IPS-NIHi7 (cell line): ENCODE measurements around the gene PADI3.

ENCODE experiments used
- DNase-seq: peaks from one replicate; pipeline ENCODE4 v3.0.0; 2012; ENCODE audit warnings: mixed read lengths; ENCODE audit errors: extremely low spot score

The PADI3 gene, protein sequence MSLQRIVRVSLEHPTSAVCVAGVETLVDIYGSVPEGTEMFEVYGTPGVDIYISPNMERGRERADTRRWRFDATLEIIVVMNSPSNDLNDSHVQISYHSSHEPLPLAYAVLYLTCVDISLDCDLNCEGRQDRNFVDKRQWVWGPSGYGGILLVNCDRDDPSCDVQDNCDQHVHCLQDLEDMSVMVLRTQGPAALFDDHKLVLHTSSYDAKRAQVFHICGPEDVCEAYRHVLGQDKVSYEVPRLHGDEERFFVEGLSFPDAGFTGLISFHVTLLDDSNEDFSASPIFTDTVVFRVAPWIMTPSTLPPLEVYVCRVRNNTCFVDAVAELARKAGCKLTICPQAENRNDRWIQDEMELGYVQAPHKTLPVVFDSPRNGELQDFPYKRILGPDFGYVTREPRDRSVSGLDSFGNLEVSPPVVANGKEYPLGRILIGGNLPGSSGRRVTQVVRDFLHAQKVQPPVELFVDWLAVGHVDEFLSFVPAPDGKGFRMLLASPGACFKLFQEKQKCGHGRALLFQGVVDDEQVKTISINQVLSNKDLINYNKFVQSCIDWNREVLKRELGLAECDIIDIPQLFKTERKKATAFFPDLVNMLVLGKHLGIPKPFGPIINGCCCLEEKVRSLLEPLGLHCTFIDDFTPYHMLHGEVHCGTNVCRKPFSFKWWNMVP

DNA sequence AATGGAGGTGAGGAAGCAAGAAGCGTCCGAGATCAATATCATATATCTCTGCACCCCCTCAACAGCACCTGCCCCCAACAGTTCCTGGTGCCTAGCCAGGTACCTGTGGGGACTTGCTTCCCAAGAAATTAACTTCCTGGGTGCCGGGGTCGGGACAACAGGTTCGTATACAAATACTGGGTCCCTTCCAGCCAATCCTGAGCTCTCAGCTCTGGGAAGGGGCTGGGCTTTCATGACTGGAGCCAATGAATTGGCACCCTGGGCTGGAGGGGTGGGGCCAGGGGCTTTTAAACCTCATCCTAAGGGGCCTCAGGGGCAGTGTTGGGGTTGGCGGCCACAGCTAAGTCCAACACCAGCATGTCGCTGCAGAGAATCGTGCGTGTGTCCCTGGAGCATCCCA, at the start of gene PADI3:
TSS of gene PADI3 (plus strand) at position 318 of the 400 bp plus-strand sequence. CDS start at position 358, 40 bp downstream.
- DNase-seq: peak; percentile 80

DNA sequence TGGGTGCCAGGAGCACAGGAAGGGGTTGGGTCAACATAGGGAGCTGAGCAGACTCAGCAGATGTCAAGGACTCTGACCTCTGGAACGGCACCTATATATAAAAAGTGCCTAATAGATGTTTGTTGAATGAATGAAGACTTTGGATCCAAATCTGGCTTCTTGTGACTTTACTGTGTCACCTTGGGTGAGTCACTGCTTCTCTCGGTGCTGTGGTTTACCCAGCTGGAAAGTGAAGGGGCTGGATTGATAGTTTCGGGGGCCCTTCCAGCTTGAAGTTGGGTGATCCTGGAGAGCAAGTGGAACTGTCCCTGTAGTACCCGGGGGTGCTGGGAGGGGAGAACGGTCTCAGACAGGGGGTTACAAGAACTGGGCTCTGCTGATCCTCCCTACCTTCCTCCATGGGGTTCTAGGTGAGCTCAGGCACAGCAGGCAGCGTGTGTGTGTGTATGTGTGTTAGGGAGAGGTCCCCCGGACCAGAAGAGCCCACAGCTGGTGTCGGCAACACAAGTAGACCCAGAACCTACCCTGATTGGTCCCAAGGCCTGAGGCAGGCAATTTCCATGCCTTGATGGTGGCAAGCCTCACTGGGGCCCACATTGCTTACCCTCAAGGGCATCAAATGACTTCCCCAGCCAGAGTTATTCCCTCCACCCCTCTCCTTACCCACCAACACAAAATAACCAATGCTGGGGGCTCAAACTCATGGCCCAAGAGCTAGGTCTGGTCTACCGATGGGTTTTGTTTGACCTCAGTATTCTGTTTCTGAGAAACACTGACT, 49.4 kb upstream of the PADI3 start:
- DNase-seq: no peak

DNA sequence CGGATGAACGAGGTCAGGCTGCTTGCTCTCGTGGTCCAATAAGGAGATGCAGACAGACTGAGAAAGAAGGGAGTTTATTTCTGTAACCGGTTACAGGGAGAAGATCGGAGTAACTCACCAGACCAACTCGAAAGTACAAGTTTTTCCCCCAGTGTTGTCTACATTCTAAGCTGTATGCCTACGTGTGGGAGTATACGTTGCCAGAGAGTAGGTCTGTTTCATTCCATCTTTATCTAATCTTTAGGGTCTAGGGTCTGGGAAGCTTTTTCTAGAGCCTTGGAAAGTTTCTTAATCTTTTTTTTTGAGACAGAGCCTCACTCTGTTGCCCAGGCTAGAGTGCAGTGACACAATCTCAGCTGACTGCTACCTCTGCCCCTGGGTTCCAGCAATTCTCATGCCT, 48.7 kb upstream of the PADI3 start:
- DNase-seq: no peak

DNA sequence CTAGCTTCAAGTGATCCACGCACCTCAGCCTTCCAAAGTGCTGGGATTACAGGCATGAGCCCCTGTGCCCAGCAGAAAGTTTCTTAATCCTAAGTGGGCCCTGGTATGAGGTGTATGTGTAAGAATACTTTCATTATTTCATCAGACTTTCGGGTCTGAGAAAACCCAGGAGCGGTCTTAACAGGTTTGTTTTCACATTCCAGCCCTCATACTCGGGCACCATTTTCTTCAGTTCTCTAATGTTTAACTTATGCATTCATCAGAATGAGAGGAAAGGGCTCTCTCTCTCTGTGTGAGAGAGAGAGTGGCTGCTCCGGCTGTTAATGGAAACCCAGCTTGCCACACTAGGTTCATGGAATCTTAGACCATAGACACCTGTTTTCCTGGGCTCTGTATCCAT, 48.1 kb upstream of the PADI3 start:
- no peak for DNase-seq

DNA sequence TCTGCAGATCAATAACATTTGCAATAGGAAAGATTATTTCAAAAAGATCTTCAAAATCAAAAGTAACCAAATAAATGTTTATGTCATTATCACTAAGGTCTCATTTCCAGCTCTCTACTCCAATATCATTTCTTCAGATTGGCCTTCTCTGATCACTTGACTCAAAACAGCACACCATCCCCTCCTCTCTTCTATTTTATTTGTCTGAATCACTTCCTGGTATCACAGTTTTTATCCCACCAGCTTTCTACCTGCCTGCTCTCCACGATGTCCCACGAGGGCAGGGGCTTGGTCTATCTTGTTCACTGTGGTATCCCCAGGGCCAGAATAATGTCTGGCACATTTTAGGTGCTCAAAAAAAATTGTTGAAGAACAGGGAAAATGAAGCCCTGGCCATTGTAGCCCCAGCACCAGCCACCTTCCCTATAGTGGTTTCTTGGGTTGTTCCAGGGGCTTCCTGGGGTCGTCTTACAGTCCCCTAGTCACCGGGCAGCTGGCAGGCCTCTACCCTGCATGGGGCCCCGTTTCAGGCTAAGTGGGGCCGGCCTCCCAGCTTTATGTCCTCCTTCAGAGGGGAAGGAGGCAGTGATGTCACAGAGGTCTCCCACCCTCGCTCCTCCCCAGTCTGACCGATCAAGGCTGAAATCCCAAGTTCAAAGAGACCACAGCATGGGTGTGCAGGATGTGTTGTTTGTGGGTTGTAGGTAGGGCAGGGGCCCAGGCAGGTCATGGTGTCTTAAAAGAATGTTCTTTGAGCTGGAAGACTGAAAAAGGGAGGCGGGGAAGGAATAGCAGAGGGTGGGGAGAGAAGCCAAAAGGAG, 47.5 kb upstream of the PADI3 start:
- DNase-seq: no peak

DNA sequence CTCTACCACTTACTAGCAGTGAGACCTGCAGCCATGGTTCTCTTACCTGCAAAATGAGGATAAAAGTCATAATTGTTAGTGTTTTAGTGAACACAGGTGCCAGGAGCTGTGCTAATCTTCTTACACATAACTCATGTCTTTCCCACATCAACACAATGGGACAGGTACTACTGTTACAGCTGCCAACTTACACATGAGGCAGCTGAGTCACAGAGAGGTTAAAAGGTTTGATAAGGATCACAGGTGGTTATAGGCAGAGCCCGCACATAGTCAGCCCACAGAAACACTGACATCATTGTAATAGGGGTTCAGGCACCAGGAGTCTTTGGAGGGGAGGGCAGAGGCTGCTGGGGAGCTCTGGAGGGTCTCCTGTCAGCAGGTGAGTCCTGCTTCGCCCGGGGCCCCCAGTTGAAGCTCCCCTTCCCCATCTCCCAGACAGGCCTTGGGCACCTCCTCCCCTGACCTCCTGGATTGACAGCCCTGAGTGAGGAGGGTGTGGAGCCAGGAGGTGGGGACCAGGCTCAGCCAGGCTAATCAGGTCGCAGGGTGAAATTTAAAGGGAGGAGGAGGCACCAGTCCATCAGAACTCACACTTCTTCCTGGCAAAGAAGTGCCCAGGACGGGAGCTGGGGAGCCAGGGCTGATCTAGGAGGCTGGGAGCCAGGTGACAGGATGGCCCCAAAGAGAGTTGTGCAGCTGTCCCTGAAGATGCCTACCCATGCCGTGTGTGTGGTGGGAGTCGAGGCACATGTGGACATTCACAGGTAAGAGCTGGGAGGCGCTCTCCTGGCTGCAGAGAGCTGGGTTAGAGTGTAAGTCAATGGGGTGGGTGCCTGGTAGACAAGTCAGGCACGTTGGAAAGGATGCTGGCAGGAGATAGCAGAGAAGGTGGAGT, 44.1 kb upstream of the PADI3 start, which contains the start of gene PADI1:
TSS of gene PADI1 (plus strand) at position 583 of the 895 bp plus-strand sequence. CDS start at position 673, 90 bp downstream.
- no peak for DNase-seq

DNA sequence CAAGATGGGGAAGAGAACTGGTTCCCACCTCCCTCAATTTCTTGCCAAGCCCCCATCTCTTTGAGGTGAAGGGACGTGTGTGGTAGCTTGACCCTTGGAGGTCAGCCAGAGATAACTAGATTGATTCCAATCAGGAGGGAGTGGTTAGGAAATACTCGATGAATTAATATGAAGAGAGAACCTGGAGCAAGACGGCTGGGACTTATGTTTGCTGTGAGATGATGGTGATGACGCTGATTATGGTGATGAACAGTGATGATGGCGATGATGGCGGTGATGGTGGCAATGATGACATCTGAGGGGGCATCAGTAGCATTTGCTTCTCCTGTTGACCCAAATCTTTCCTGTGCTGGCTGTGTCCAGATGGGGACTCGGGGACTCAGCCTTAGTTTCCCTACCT, 43.2 kb upstream of the PADI3 start:
- no peak for DNase-seq

DNA sequence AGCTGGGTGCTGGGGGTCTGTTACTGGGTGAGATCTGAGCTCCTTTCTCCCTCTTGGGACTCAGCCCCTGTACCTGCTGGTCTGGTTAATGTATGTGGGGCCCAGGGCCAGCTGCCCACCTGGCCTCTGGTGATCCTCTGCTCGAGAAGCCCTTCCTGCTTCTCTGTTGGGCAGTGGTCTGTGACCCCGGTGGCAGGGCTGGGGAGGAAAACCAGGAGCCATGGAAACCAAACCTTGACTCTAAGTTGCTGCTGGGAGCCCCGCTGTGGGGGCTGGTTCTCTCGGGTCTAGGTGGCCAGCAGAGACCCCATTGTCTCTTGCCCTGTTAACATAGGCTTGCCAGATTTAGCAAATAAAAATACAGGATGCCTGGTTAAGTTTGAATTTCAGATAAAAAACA, 42.7 kb upstream of the PADI3 start:
- no peak for DNase-seq

DNA sequence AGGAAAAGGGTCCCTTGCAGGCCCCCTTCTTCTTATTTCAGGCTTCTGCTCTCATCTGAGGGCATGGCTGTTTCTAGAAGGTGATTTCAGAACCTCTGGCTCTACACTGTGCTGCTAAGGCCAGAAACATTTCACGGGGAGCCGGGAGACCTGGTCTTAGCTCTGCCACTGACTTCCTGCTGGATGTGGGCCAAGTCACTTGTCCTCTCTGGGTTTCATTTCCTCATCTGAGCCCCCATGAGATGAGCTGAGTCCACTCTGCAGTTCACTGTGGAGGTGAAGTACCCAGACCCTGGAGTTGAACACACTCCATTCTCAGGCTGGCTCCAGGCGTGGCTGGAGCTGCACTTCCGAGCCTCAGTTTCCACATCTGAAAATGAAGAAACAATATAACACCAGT, 41.9 kb upstream of the PADI3 start:
- no peak for DNase-seq

DNA sequence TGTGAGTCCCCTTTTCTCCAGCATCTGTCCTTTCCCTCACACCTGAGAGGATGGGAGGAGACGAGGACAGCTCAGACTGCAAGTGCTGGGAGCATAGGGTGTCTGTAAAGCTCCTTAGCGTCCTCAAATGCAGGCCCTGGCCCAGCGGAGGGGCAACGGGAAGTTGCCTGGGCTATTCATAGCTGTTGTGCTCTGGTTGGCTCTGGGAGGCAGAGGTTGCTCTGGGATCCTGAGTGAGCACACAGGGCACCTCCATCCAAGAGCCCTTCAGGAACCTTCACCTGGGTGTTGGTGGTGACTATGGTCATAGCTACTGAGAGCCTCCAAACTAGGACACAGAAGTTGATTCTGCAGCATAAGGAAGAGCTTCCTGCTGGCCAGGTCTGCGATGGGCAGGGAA, 41.4 kb upstream of the PADI3 start:
- no peak for DNase-seq

DNA sequence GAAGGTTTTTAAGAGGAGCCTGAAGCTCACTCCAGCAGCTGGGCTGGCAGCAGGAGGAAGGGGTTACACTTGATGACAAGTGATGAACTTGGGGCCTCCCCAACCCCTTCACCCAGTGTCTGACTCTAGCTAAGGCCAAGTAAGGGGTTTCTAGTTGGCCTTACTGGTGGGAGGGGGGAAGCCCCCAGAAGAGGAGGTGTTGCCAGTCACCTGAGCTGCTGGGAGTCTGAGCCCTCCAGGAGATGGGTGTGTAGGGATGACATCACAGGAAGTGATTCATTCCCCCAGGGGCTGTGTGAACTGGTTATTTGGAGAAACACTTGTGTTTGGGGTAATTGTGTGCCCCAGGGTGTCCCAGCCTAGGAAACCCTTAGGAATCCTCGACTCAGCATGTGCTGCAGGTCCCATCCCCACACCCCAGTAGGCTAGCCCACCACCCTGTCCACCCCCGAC, 40.9 kb upstream of the PADI3 start:
- DNase-seq: peak; percentile 31

DNA sequence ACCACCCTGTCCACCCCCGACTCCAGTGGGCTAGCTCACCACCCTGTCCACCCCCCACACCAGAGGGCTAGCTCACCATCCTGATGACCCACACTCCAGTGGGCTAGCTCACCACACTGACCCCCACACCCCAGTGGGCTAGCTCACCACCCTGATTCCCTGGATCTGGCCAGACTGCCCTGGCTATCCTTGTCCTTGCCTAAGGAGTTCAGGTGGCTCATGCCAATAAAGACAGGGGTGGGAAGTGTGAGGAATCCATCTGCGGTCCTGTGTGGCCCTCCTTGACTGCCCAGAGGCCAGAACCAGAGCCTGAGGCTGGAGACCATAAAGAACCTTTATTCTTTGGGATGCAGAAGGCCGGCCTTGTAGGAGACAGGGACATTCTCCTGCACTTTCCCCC, 40.4 kb upstream of the PADI3 start:
- DNase-seq: no peak

DNA sequence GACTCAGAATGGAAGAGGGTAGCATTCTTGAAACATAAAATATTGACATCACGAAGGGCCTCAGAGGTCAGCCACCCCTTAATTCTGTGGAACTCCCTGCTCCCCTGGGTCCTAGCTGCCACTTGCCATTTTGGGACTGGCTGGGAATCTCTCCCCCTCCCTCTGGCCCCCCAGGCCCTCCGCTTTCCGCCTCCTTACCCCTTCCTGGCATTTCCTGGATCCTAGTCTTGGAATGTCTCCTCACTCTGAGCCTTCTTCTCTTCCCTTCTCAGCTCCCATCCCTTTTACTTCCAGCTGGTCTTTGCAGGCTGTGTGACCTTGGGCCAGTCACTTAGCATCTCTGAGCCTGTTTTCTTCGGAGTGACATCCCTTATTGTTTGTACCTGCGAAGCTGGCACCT, 39.5 kb upstream of the PADI3 start:
- DNase-seq: no peak

DNA sequence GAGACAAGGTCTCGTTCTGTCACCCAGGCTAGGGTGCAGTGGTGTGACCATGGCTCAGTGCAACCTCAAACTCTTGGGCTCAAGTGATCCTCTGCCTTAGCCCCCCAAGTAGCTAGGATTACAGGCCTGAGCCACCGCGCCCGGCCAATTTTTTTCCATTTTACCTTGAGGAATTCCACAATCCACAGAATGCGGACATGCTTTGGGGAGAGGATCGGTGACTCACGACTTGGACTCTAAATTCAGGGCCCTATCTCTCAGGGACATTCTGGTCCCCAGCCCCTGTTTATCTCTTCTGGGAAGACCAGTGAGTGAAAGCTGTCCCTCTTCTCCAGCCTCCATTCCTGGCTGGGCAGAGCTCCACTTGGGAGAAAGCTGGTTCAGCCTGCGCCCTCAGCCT, 38.7 kb upstream of the PADI3 start:
- no peak for DNase-seq

DNA sequence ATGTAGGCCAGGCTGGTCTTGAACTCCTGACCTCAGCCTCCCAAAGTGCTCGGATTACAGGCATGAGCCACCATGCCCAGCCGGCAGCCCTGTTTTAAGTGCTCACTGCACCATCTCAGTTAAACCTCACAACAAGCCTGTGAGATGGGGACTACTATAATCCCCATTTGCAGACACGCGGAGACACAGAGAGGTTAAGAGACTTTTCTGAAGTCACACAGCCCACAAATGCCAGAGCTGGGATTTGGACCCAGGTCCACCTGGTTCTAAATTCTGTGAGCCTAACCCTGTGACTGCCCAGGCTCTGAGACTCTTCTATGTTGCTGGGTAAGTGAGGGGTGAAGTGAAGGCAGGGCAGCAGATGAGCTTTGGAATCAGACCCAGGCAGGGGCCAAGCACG, 37.5 kb upstream of the PADI3 start:
- no peak for DNase-seq

DNA sequence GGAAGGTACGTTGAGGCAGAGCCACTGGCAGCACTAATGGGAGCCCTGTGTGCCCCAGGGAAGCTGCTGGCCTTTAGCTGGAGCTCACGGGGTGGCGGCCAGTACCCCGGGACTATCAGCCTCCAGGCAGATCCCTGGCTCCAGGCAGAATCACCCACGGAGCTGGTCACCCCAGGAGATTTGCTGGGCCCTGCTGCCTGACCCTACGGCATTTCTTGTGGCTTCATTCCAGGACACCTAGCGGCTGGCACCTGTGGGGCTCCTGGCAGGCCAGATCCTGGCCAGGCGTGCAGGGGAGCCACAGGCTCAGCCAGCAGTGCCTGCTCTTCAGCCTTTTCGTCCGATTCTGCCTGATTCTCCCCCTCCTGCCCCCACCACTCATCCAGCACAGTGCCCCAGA, 36.9 kb upstream of the PADI3 start:
- DNase-seq: no peak

DNA sequence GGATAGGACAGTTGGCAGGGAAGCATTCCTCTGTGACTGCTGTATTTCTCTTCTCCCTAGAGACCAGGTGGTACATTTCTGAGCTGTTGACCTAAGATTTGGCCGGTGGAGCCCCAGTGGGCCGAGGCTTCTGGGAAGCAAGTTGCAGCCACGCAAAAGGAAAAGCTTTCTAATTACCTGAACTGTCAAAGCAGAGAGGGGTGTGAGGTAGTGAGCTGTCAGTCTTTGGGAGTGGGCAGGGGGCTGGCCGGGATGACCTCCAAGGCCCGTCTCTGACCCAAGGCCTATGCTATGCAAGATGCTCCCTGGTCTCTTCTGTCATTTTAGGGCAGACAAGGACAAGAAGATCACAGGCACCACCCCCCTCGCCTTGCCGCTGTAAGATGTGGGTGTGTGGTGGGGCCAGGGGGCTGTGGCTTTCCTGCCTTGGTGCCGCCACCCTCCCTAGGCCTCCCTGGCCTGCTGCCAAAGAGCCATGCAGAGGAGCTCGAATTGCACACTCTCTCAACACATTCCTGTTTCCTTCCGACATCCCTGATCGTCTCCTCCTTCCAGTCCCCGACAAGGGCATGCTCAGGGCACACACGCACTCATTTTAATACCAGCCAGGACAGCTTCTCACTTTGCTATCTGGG, 36.3 kb upstream of the PADI3 start:
- peak; percentile 50 for DNase-seq

DNA sequence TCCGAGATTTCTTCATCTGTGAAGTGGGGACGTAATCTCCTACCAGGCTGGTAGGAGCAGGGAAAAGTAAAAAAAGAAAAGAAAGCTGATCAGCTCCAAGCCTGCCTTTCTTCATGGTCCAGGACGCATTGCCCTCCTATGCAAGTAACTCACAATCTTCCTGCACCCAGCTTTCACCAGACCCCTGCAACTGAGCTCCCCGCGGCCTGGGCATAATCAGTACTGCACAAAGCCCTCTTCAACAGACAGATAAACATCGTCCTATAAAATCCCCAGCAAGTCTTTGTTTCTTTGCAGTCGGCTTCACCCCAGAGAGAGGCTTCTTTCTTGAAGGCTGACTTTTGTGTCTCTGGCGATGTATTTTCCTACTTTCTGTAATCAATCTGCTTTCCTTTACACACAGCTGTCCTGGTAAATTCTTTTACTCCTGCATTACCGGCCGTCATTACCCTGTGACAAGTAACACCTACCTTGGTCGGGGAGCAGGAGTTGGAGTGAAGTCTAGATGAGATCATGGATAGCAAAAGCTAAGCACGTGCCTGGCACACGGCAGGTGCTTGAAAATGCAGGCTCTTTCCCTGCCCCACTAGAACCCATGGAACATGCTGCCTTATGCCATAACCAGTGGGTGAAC, 35.6 kb upstream of the PADI3 start:
- no peak for DNase-seq

DNA sequence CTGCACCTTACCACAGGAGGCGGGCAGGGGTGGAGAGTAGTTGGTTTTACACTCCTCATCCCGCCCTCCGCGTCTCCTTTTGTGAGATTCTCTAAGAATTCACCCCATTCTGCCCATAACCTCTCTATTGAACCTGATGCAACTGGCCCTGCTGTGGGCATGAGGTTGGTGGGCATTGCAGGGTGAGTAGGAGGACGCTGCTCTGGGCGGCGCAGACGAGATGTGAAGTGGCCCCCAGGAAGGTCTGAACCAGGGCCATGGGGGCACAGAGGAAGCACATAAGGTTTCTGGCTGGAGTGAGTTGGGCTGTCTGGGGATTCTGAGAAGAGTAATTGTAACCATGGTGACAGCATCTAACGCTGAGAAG, 35.1 kb upstream of the PADI3 start:
- DNase-seq: no peak
